HepG2 (cell line): ENCODE data around the gene SKIDA1. TPM values are rescaled to one million over a fixed set of nuclear protein-coding genes. Genes with fewer than 3 reads are reported as not detected.

ENCODE experiments used
- AFF4 ChIP-seq: sonication (generic); formaldehyde crosslinking; IDR thresholded peaks from 2 replicates; pipeline ENCODE4 v1.4.0; 2020; ENCODE audit warnings: missing genetic modification reagents
- AGO2 ChIP-seq: fragments of 200-400 bp; formaldehyde crosslinking; optimal IDR thresholded peaks from 2 replicates; pipeline ENCODE3; 2017; ENCODE audit warnings: mild to moderate bottlenecking, low read depth, low read length, moderate library complexity
- AKAP8 ChIP-seq: sonication (generic); formaldehyde crosslinking; IDR thresholded peaks from 2 replicates; pipeline ENCODE4 v1.5.1; 2020; ENCODE audit warnings: mild to moderate bottlenecking, missing genetic modification reagents
- CENPT ChIP-seq: sonication (generic); formaldehyde crosslinking; IDR thresholded peaks from 2 replicates; pipeline ENCODE4 v1.8.0; 2022; ENCODE audit warnings: low read depth, mild to moderate bottlenecking, moderate library complexity, missing genetic modification reagents
- MAFG ChIP-seq: sonication (generic); formaldehyde crosslinking; IDR thresholded peaks from 2 replicates; pipeline ENCODE4 v1.5.1; 2020; ENCODE audit warnings: mild to moderate bottlenecking, missing genetic modification reagents
- MLLT10 ChIP-seq: sonication (generic); formaldehyde crosslinking; IDR thresholded peaks from 2 replicates; pipeline ENCODE4 v1.4.0; 2020; ENCODE audit warnings: missing genetic modification reagents
- NFRKB ChIP-seq: fragments of 450-650 bp; IDR thresholded peaks from 2 replicates; pipeline ENCODE4 v1.6.1; 2017
- POGZ ChIP-seq: sonication (generic); formaldehyde crosslinking; IDR thresholded peaks from 2 replicates; pipeline ENCODE4 v1.4.0; 2020; ENCODE audit warnings: mild to moderate bottlenecking, missing genetic modification reagents
- REL ChIP-seq: sonication (generic); formaldehyde crosslinking; conservative IDR thresholded peaks from 2 replicates; pipeline ENCODE4 v1.8.0; 2022; ENCODE audit warnings: mild to moderate bottlenecking, missing genetic modification reagents, moderate library complexity
- SRSF9 ChIP-seq: fragments of 200-400 bp; formaldehyde crosslinking; IDR thresholded peaks from 2 replicates; pipeline ENCODE4 v1.6.1; 2018; ENCODE audit warnings: borderline replicate concordance, mild to moderate bottlenecking, low read depth, low read length; ENCODE audit not compliant: insufficient read depth, poor library complexity, severe bottlenecking
- THAP7 ChIP-seq: sonication (generic); formaldehyde crosslinking; IDR thresholded peaks from 2 replicates; pipeline ENCODE4 v1.8.1; 2023; ENCODE audit warnings: mild to moderate bottlenecking, missing genetic modification reagents
- ZFP36 ChIP-seq: fragments of 150-350 bp; IDR thresholded peaks from 2 replicates; pipeline ENCODE4 v1.6.1; 2018; ENCODE audit warnings: borderline replicate concordance, low read length, low read depth; ENCODE audit not compliant: partially characterized antibody
- ZKSCAN8 ChIP-seq: IDR thresholded peaks from 2 replicates; pipeline ENCODE4 v1.6.1; 2016; ENCODE audit warnings: borderline replicate concordance, missing genetic modification reagents, missing compliant biosample characterization
- ZNF260 ChIP-seq: sonication (generic); formaldehyde crosslinking; IDR thresholded peaks from 2 replicates; pipeline ENCODE4 v1.4.0; 2020; ENCODE audit warnings: missing genetic modification reagents, low read depth, mild to moderate bottlenecking, borderline replicate concordance
- ZNF414 ChIP-seq: sonication (generic); formaldehyde crosslinking; IDR thresholded peaks from 2 replicates; pipeline ENCODE4 v1.5.0; 2020; ENCODE audit warnings: missing genetic modification reagents
- ZNF547 ChIP-seq: sonication (generic); formaldehyde crosslinking; IDR thresholded peaks from 2 replicates; pipeline ENCODE4 v1.5.1; 2020; ENCODE audit warnings: mild to moderate bottlenecking, missing genetic modification reagents
- ZNF768 ChIP-seq: sonication (generic); formaldehyde crosslinking; IDR thresholded peaks from 2 replicates; pipeline ENCODE4 v1.4.0; 2020; ENCODE audit warnings: missing genetic modification reagents
- ZNF780A ChIP-seq: sonication (generic); formaldehyde crosslinking; IDR thresholded peaks from 2 replicates; pipeline ENCODE4 v1.8.0; 2022; ENCODE audit warnings: mild to moderate bottlenecking, missing genetic modification reagents, moderate library complexity
- polyA plus RNA-seq, 8 experiments: library from polyadenylated mRNA; depleted of rRNA in 3 of 8; stranded (reverse) in 7 of 8; unstranded in 1 of 8; fragments of >200 nt; fragmentation: Illumina TruSeq in 4 of 8; extraction: Trizol in 4 of 8; gene quantifications; 2 replicates each; pipeline versions ENCODE4 v1.2.1 to v1.2.3, GENCODE V29; 2011 to 2016; ENCODE audit warnings: low read depth in 4 of 8, missing spikeins in 1 of 8, mixed read lengths in 1 of 8; ENCODE audit not compliant: insufficient read depth in 1 of 8
- total RNA-seq, 5 experiments: library from RNA; depleted of rRNA; stranded (reverse); fragments of >200 nt; fragmentation: Illumina TruSeq; extraction: Trizol; gene quantifications; 2 replicates each; pipeline ENCODE4 v1.2.3, GENCODE V29; 2016; ENCODE audit warnings: low read depth in 1 of 5
- TF ChIP-seq, protein P1 (sequence below): sonication (generic); formaldehyde crosslinking; IDR thresholded peaks from 2 replicates; pipeline ENCODE4 v1.4.0; 2020; ENCODE audit warnings: mild to moderate bottlenecking, missing genetic modification reagents
- TF ChIP-seq, protein P2 (sequence below): sonication (generic); formaldehyde crosslinking; IDR thresholded peaks from 2 replicates; pipeline ENCODE4 v1.5.1; 2020; ENCODE audit warnings: mild to moderate bottlenecking, missing genetic modification reagents, borderline replicate concordance

Gene SKIDA1
- total and polyA plus RNA-seq, 2 of the 13 experiments (the other 11 are each of a cell fraction or from before 2014, with no cell fraction given): 0.73 to 1.5 TPM

DNA sequence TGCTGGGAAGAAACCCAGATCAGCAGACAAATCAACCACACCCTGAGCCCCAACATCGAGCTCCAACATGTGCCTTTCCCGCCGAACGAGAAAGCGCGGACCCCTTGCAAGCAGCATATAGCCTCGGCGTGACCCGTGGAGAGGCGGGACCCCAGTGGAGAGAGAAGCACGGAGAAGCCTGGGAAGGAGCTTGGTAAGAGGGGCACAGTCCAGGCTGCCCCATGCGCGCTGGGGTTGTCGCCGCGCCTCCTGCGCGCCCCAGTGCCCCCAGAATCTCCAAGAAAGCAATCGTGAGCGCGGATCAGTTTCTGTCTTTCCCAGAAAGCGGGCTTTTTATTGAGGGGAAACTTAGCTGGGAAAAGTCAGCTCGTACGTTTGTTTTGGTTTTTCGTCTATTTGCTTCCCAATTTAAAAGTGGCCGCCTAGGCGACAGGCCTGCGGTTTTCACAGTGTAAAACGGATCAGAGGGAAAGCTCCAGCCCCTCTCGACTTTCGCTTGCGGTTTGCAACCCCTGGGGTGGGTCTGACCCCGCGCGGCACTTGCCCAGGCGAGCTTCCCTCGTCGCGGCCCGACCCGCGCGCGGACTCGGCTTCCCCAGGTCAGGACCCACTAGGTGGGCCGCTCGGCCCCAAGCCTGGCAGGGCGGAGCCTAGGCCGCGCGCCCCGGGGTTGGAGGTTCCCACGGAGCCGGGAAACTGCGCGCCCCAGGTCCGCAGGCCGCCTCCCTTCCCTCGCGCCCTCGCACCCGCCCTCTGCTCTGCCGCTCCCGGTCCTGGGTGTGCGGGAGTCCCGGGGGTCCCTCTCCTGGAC lies 31.1 kb downstream of the SKIDA1 start (continued):
- TF ChIP-seq ZNF414 (CRISPR knock-in tag) (no peak), NFRKB (no peak), MLLT10 (CRISPR knock-in tag) (no peak), ZFP36 (no peak), ZNF768 (CRISPR knock-in tag) (peak; percentile 31; the same call in 1 of the 2 replicates), THAP7 (CRISPR knock-in tag) (0 out of 2 replicates have a peak, but pooled peaks have one; percentile 60), POGZ (CRISPR knock-in tag) (peak; percentile 56; the same call in 1 of the 2 replicates), AKAP8 (CRISPR knock-in tag) (peak; percentile 95), ZNF547 (no peak), MAFG (CRISPR knock-in tag) (no peak), CENPT (CRISPR knock-in tag) (no peak), AGO2 (peak; percentile 90), ZKSCAN8 (no peak), REL (CRISPR knock-in tag) (no peak), ZNF780A (CRISPR knock-in tag) (no peak), SRSF9 (no peak), ZNF260 (CRISPR knock-in tag) (0 out of 2 replicates have a peak, but pooled peaks have one; percentile 30), AFF4 (CRISPR knock-in tag) (no peak)
- TF ChIP-seq, protein P1, sequence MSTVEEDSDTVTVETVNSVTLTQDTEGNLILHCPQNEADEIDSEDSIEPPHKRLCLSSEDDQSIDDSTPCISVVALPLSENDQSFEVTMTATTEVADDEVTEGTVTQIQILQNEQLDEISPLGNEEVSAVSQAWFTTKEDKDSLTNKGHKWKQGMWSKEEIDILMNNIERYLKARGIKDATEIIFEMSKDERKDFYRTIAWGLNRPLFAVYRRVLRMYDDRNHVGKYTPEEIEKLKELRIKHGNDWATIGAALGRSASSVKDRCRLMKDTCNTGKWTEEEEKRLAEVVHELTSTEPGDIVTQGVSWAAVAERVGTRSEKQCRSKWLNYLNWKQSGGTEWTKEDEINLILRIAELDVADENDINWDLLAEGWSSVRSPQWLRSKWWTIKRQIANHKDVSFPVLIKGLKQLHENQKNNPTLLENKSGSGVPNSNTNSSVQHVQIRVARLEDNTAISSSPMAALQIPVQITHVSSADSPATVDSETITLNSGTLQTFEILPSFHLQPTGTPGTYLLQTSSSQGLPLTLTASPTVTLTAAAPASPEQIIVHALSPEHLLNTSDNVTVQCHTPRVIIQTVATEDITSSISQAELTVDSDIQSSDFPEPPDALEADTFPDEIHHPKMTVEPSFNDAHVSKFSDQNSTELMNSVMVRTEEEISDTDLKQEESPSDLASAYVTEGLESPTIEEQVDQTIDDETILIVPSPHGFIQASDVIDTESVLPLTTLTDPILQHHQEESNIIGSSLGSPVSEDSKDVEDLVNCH (CRISPR knock-in tag): no peak
- TF ChIP-seq, protein P2, sequence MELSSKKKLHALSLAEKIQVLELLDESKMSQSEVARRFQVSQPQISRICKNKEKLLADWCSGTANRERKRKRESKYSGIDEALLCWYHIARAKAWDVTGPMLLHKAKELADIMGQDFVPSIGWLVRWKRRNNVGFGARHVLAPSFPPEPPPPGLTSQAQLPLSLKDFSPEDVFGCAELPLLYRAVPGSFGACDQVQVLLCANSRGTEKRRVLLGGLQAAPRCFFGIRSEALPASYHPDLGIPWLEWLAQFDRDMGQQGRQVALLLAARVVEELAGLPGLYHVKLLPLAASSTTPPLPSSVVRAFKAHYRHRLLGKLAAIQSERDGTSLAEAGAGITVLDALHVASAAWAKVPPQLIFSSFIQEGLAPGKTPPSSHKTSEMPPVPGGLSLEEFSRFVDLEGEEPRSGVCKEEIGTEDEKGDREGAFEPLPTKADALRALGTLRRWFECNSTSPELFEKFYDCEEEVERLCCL (CRISPR knock-in tag): no peak
